ENCODE measurements around the gene RPRD1B.

Gene RPRD1B

GRCh38 chr20:38135651-38136420 lies 102.3 kb downstream of the RPRD1B start:
- no peak for DNase-seq (ENCODE audit: low spot score)

GRCh38 chr20:38136421-38137245 lies 103.1 kb downstream of the RPRD1B start:
- no peak for DNase-seq (ENCODE audit: low spot score)

GRCh38 chr20:38137441-38138037 lies 104.0 kb downstream of the RPRD1B start:
- DNase-seq (ENCODE audit: low spot score), result no peak

GRCh38 chr20:38138086-38138778 lies 104.7 kb downstream of the RPRD1B start:
- no peak for DNase-seq (ENCODE audit: low spot score)

- no peak for DNase-seq (ENCODE audit: low spot score)
Measured at GRCh38 chr20:38139156-38139912, 105.8 kb downstream of the RPRD1B start.

GRCh38 chr20:38139977-38140753 lies 106.6 kb downstream of the RPRD1B start:
- DNase-seq (ENCODE audit: low spot score), result no peak

GRCh38 chr20:38141204-38141888 lies 107.8 kb downstream of the RPRD1B start:
- DNase-seq (ENCODE audit: low spot score), result no peak

All from pons (tissue), 1 donor.